Activated CD8-positive, alpha-beta memory T cell treated with anti-CD3 and anti-CD28 coated beads, Interleukin-2, amount 50 U/mL, for 1 hour (primary cell): Measurements from ENCODE around the gene AHI1.
"Not testable (repeated sequence)": the region's sequence is repeated elsewhere in the genome, so short reads cannot be mapped to it uniquely, and the experiment has no call there.

Source experiments
- DNase-seq: peaks from one replicate; pipeline ENCODE4 v3.0.0-alpha.2; 2020; ENCODE audit errors: extremely low read depth

The AHI1 gene

DNA sequence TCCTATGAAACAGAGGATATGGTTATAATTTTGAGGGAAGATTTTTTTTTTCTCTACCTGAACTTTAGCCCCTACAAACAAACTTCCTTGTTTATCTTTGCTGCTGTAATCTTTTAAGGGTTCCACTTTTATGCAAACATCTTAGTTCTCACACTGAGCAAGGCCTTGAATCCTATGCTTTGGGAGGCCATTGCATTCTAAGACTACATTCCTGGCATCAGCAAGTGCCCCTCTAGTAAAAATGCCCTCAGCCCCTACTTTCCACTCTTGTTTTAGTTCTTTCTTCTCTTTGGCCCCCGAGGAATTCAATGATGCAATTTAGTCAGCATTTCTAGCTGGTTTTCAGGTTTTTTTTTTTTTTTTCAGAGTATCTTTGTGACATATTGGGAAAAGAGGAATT is 8.1 kb upstream of the AHI1 start:
- DNase-seq: no peak

DNA sequence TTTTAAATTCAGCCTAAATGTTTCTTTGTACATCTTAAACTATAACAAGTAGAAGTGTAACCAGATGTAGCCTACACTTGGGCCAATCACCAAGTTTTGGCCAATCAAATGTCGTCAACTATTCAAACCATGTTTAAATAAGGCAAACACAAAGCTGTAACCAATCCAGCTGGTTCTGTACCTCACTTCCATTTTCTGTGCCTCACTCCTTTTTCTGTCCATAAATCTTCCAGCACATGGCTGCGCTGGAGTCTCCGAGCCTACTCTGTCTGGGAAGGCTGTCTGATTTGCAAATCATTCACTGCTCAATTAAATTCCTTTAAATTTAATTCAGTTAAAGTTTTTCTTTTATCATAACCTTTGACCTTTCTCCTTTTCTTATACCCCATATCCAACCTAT is 7.7 kb upstream of the AHI1 start:
- DNase-seq: no peak

DNA sequence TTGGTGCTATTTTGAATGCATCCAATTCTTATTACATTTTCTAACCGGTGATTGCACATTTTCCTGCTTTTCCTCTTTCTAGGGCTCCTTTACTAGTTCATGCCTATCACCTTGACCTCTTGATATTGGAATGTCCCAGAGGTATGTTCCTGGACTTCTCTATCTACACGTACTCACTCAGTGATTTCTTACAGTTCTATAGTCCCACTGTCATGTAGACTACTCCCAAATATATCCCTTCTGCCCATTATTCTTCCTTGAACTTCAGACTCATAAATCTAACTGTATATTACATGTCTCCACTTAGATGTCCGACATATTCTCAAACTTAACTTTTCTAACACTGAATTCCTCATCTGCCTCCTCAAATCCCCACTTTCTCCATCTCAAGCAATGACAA is 7.2 kb upstream of the AHI1 start:
- no peak for DNase-seq

DNA sequence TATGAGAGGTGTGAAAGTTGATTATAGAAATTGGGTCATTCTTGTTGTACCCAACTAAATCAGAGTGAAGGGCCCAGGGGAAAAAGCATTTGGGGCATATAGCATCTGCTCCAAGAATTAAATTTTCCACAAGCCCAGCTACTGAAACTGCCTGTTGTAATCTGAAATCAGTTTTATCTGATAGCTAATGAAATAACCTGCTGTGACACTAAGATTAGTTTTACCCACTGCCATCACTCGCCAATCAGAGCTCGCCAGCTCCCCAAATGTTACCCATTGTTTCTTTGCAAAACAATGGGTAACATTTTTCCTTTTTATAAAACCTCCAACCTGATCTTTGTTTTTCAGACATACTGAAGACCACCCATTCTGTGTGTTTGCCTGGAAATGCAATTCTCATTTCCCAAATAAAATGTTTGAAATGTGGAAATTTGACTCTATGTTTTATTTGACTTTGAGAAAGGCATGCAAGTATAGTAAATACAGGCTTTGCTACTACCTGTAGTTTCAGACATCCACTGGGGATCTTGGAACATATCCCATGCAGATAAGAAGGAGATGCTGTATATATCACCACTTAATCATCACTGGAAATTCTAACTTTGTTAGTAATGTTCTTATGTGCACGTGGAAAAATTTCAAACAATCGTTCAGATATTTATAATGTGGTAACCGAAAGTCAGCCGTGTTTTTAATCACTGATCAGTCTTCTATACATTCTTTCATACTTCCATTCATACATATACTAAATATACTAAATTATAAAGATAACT is 6.3 kb upstream of the AHI1 start:
- no peak for DNase-seq

DNA sequence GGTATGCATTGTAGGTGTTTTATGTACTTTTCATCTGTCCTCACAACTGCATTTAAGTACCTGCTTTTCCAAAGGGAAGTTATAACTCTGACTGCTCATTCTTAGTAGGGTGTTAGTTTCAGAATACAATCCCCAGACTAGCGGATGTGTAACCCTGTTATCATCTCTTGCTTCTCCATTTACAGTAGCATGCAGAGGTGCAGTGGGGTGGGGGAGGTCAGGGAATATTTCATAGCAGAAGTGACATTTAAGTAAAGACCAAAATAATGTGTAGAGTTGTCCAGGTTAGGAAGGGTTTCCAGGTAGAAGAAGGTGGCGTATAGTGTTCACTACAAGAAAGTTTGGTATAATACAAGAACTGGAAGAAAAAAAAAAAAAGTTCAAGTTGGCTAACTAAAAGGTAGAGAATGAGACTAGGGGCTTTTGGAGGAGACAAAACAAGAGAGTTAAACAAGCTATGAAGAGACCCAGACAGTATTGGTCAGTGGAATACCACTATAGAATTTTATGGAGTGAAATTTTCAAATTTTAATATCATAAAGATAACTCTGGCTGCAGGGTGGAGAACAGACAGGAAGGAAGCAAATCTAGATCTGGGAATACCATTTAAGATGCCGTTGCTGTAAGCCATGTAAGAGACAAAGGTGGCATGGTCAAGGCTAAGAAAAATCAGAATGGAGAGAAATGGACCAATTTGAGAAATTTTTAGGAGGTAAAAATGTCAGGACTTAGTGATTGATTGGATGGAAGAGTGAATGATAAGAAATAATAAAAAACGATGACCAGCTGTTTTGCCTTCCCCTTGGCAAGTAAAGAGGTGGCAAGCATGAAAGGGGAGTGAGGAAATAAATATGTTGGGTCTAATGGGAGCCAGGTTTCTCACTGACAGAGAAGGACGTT is 2.2 kb upstream of the AHI1 start:
- no peak for DNase-seq

DNA sequence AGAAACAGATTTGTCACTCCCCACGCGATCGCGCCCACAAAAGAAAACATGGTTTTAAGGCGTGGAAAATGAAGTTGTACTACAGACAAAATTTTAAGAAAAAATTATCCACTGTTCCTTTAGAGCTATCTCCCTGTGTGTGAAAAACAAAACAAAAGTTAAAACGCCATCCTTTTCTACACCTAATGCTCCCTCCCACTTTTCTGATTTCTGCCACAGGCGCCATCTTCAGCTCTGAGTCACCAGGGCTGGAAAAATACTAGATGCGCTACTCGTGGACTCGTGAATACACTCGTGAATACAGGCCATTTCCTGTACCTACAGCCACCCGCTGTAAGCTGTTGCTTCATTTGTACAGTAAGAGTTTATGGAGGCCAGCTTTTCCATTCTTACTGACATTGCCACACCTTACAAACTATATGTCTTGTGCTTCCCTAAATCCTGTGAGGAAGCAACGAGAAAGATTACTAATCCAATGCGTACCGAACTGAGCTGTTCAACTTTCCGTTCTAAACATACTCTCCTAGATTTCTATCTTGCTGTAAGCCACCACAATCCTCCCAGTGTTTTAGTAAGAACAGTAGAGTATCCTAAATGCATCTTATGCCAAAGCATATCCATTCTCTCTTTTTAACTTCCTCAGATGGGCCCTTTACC is 773 bp upstream of the AHI1 start:
- DNase-seq: peak; percentile 52

DNA sequence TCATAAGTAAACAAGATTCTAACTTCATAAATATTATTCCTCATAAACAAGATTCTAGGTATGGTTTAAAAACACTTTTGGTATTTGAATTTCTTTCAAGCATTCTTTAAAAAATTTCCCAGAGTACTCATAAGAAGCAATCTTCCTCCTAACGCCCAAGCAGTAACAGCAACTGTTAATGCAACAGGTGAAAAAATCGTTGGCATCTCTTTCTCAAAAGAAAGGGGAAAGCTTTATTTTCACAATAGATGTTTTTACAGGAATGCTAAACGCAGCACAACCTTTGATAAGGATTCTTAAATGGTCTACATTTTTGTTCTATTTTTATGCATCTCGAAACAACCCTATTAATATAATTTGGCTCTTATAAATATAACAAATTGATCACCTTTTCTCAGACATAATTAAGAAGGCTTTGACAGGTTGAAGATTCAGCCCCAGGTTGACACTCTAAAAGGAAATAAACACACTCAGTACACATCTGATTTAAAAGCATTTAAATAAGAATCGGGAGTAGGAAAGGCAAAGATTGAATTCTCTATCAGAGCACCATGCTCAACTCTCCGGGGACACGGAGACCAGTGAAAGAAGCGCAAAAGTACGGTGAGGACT is 634 bp downstream of the AHI1 start:
- no peak for DNase-seq

DNA sequence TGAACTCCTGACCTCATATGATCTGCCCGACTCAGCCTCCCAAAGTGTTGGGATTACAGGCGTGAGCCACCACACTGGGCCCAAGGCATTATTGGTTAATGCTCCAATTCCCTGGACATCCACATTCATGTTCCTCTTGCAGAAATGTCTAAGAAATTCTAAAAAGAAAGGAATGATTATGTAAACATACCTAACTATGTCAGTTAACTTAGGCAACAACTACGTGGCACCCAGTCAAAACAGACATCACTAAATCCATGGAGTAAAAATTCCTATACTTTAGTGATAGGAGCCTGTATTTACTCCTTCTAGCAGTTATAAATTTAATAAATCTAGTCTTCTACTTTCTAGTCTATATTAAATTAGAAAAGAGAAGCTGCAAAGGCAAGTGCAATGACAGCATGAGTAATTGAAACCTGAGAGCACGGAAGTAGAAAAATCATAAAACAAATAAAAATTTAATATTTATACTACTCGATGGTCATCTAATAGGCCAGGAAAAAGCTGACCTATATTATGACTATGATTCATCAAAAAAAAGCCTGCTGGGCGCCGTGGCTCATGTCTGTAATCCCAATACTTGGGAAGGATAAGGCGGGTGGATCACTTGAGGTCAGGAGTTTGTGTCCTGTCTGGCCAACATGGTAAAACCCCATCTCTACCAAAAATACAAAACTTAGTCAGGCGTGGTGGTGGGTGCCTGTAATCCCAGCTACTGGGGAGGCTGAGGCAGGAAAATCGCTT is 4.2 kb downstream of the AHI1 start:
- no peak for DNase-seq

DNA sequence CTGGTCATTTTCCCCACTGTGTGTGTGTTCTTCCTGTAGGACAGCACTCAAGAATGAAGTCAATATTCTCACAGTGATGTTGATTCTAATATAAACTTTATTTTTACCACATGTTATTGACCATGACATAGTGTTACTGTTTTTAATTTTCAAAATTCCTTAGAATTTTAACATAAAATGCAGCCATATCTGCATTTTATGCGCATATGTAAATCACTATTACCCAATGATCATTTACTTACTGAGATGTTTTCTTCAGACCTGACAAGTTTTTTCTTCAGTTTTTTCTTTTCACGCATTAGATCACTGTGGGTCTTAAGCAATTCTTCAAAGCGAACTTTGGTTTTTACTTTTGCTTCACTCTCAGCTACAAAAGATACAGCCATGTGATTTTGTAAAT is 7.2 kb downstream of the AHI1 start:
- DNase-seq: no peak

DNA sequence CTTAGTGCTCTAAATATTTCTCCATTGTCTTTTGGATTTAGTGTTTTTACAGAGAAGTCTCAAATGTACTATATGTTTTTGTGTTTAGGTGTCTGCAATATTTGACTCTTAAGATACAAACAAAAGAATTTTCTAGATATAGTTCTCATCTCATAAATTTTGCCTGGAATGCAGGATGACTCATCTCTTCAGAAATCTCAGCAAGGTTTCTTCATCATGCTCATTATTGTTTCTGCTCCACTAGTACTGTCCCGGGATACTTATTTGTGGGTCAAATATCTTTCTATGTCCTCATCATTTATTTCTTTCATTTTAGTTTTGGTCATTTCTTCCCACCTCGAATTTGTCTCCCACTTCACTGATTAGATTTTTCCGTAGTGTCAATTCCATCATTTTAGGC is 9.5 kb downstream of the AHI1 start:
- DNase-seq: no peak

DNA sequence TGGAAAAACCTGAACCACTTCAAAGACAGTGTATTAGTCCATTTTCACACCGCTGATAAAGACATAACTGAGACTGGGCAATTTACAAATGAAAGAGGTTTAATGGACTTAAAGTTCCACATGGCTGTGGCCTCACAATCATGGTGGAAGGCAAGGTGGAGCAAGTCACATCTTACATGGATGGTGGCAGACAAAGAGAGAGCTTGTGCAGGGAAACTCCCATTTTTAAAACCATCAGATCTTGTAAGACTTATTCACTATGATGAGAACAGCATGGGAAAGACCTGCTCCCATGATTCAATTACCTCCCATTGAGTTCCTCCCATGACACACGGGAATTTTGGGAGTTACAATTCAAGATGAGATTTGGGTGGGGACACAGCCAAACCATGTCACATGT is 13.6 kb downstream of the AHI1 start:
- not testable (repeated sequence) for DNase-seq

DNA sequence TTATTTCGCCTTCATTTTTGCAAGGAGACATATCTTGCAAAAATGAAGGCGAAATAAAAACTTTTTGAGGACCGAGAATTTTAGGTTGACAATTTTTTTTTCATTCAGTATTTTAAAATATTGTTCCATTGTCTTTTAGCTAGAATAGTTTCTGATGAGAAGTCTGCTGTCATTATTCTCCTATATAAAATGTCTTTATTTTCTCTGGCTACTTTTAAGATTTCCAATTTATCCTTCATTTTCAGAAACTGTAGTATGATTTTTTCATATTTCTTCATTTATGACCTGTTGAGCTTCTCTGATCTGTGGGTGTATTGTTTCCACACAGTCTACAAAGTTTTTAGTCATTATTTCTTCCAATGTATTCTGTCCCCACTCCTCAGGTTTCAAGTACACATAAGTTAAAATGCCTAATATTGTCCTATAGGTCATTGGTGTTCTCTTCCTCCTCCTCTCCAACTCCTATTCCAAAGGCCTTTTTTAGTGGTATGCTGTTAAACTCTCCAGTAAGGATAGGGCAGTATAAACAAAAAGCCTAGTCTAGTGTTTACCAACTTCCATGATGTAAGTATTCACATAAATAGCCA is 15.7 kb downstream of the AHI1 start:
- DNase-seq: no peak

DNA sequence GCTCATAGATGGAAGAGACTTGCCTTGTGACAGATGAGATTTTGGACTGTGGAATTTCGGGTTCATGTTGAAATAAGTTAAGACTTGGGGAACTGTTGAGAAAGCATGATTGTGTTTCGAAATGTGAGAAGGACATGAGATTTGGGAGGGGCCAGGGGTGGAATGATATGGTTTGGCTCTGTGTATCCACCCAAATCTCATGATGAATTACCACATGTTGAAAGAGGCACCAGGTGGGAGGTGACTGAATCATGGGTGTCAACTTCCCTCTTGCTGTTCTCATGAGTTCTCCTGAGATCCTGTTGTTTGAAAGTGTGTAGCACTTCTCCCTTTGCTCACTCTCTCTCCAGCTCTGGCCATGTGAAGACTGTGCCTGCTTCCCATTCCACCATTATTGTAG is 17.9 kb downstream of the AHI1 start:
- DNase-seq: no peak

DNA sequence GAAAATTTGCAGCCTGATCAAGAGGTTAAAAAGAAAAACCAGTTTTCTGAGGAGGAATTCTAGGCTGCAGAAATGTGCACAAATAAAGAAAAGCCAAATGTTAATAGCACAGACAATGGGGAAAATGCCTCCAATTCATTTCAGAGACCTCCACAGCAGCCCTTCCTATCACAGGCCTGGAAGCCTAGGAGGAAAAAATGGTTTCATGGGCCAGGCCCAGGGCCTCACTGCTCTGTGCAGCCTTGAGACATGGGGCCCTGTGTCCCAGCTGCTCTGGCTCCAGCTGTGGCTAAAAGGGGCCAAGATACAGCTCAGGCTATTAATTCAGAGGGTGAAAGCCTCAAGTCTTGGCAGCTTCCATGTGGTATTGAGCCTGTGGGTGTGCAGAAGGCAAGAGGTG is 18.9 kb downstream of the AHI1 start:
- DNase-seq: no peak

DNA sequence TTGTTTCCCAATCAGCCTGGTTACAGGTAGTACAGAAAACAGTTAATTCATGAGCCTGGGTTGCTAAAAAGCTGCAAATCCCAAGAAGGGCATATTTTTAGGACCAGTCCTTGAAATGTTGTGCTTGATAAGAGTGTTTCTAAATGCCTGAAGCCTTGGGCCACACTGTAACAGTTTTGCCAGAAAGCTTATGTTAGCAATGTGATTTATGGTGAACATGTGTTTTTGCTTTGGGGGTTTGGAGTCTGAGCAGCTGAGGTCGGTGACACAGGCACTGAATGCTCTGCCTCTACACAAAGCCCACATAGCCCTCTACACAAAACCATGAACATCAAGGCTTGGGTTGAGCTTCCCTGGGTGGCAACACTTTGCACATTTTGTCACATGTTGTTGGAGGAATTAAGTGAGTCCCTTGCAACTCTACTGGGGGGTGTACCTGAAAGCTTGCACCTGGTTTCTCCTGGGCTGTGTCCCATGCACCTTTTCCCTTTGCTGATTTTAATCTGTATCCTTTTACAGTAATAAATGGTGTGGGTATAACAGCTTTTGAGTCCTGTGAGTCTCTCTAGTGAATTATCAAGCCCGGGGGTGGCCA is 22.2 kb downstream of the AHI1 start:
- DNase-seq: no peak

DNA sequence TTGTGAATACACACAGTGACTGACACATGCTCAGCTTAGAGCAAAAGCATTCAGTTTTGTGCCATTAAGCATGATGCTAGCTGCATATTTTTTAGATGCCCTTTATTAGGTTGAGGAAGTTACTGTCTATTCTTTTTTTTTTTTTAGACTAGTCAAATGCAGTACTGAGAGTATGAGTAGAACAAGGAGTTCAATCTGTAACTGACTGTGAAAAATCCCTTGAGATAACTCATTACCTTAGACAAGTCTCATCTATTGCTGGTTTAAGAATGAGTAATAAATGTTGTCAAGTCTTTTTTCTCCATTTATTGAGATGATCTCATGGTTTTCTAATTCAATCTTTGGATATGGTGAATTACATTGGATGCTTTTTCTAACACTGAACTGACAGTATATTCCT is 23.2 kb downstream of the AHI1 start:
- no peak for DNase-seq

DNA sequence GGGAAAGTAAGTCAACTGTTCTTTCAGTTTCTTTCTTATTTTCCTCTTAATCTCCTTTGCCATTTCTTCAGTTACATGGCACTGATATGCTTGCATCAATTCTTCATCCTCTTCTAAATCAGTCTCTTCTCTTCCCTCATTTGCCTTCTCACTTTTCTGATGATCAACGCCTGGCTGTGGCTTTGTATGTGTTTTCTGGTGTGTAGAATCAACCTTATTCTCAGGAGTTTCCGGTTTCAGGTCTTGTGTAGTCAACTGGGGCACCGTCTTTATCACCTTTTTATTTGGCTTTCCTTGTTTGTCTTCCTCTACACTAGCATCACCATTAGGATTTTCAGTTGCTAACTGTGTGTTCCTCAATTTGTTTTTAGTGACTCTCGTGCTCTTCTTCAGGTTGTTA is 31.6 kb downstream of the AHI1 start:
- DNase-seq: no peak

DNA sequence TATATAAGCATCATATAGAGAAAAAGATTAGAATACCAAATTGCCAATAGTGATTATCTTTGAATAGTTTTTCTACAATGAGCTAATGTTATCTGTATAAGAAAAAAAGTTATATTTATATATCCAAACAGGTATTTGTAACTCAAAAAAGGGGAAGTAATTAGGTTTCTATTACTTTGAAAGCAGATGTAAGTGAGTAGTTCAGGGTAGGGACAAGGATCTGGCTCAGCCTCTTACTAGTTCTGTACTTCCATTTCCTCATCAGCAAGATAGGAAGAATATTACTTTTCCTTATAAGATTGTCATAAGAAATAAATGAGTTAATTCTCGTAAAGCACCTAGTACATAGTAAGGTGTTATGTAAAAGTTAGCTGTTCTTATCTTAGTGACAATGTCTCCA is 32.2 kb downstream of the AHI1 start:
- no peak for DNase-seq

DNA sequence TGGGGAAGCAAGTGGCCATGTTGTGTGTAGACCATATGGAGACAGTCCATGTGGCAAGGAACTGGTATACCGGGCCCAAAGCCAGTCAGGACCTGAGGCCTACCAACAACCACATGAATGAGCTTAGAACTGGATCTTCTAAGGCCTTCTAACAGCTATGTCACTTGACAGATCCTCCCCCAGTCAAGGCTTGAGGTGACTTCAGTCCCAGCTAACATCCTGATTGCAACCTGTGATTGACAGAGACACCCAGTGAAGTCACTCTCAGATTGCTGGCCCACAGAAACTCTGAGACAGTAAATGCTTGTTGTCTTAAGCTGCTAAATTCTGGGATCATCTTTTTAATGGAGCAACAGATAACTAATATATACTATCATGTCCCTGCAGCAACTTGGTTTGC is 32.9 kb downstream of the AHI1 start:
- DNase-seq: no peak

DNA sequence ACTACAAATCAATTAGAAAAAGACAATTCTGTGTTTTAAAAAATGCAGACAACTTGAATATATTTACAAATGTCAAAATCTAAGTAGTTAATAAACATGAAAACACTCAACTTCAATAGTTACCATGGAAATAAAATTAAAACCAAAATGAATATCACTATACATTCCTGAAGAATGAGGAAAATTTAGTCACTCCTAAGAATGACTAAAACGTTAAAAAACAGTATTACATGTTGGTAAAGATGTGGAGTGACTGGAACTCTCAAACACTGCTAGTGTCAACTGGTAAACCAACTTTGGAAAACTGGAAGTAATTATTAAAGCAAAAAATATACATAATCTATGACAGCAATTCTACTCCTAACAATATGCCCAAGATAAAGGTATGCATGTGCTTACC is 36.3 kb downstream of the AHI1 start:
- DNase-seq: no peak

DNA sequence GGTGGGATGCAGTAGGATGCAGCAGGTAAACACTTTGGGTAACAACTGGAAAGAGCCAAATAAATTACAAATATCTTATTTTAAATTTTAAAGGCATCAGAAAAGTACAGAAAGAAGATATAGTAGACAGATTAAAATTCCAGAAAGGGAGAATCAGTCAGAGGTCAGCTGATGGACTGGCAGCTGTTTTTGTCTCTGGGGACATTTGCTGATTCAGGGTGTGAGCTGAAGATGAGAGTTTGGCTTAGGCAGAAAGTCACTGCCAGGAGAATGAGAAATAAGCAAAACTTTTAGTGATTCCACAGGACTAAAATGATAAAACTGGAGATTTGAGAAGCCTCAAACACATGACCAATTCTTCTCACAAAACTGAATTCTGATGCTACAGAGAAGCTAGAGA is 39.5 kb downstream of the AHI1 start:
- DNase-seq: no peak
